GM12878 (cell line): ENCODE measurements around the gene LAMC3. TPM values are rescaled to one million over a fixed set of nuclear protein-coding genes. Genes with fewer than 3 reads are reported as not detected.

Experiments used
- ATAC-seq: fragments of 200-7000 bp; cut with Tn5 transposase; 3 replicates; pipeline ENCODE4 v1.9.1; 2020; ENCODE audit warnings: mild to moderate bottlenecking, moderate library complexity
- BruUV-seq: library from RNA; stranded (reverse); fragments of 400-500 nt; replicated peaks from 2 replicates; lab custom pipeline; 2021; lab: Mats Ljungman, UMichigan
- CTCF ChIA-PET: fragments of 300-600 bp; sonication (Branson Sonifier 250); formaldehyde crosslinking; extraction: SDS; loops from one replicate; lab custom pipeline; 2021; ENCODE audit warnings: inconsistent platforms; lab: Yijun Ruan, JAX
- POLR2A ChIA-PET: fragments of 350-600 bp; formaldehyde crosslinking; extraction: SDS; loops from one replicate; lab custom pipeline; 2021; ENCODE audit warnings: inconsistent platforms; lab: Charles Lee
- RAD21 ChIA-PET: fragments of 300-600 bp; sonication (Branson Sonifier 250); formaldehyde crosslinking; loops from one replicate; lab custom pipeline; 2023; ENCODE audit warnings: antibody characterized with exemption; ENCODE audit not compliant: unreplicated experiment; lab: Charles Lee
- SMC1A ChIA-PET: fragments of 300-600 bp; sonication (Branson Sonifier 250); formaldehyde crosslinking; loops from one replicate; lab custom pipeline; 2023; ENCODE audit not compliant: unreplicated experiment, uncharacterized antibody; lab: Charles Lee
- DNase-seq: peaks from one replicate; pipeline ENCODE4 v3.0.0-alpha.2; 2011; ENCODE audit warnings: low read depth, low spot score
- FAIRE-seq: peaks from 3 replicates; lab custom pipeline; 2011; peaks lifted over from hg19 to GRCh38; lab: Jason Lieb, UNC
- H2AFZ ChIP-seq: 2 replicates; pipeline ENCODE4 v1.6.0; 2011; ENCODE audit warnings: low read depth, low read length, control low read depth; ENCODE audit not compliant: control insufficient read depth
- H3K27ac ChIP-seq: 2 replicates; pipeline ENCODE4 v1.5.1; 2011; ENCODE audit warnings: control low read depth; ENCODE audit not compliant: control insufficient read depth, insufficient read depth
- H3K27me3 ChIP-seq, 2 experiments: replicated peaks in 1 of 2; 2 replicates each; pipeline versions ENCODE4 v1.6.0 to v1.6.1; 2011; ENCODE audit warnings: low read length in 1 of 2; ENCODE audit not compliant: control insufficient read depth in 2 of 2, insufficient read depth in 2 of 2
- H3K36me3 ChIP-seq, 2 experiments: 2 replicates each; pipeline ENCODE4 v1.5.1; 2011; ENCODE audit warnings: low read length in 1 of 2; ENCODE audit not compliant: control insufficient read depth in 2 of 2, insufficient read depth in 2 of 2
- H3K4me1 ChIP-seq: 2 replicates; pipeline ENCODE4 v1.6.1; 2011; ENCODE audit warnings: mild to moderate bottlenecking, low read length, moderate library complexity, mixed read lengths; ENCODE audit not compliant: control insufficient read depth, insufficient read depth
- H3K4me2 ChIP-seq: 2 replicates; pipeline ENCODE4 v1.6.0; 2011; ENCODE audit warnings: control low read depth; ENCODE audit not compliant: control insufficient read depth, insufficient read depth
- H3K4me3 ChIP-seq: fragments of 200-600 bp; sonication (generic); 2 replicates; pipeline ENCODE4 v1.5.1; 2016
- H3K79me2 ChIP-seq: 2 replicates; pipeline ENCODE4 v1.6.0; 2011; ENCODE audit warnings: low read length; ENCODE audit not compliant: control insufficient read depth, insufficient read depth
- H3K9ac ChIP-seq: 2 replicates; pipeline ENCODE4 v1.8.0; 2011; ENCODE audit warnings: low read length, control low read depth, mixed read lengths; ENCODE audit not compliant: control insufficient read depth, insufficient read depth
- H3K9me3 ChIP-seq: replicated peaks from 3 replicates; pipeline ENCODE4 v1.5.1; 2011; ENCODE audit warnings: mild to moderate bottlenecking, low read length; ENCODE audit not compliant: control insufficient read depth, insufficient read depth
- H4K20me1 ChIP-seq: 2 replicates; pipeline ENCODE4 v1.6.0; 2011; ENCODE audit not compliant: control insufficient read depth, insufficient read depth
- BCL11A ChIP-seq: IDR thresholded peaks from 2 replicates; pipeline ENCODE4 v1.6.1; 2011; ENCODE audit warnings: low read depth, low read length
- DPF2 ChIP-seq: fragments of 450-650 bp; IDR thresholded peaks from 2 replicates; pipeline ENCODE4 v1.6.1; 2017; ENCODE audit warnings: mild to moderate bottlenecking
- GATAD2B ChIP-seq: fragments of 450-650 bp; conservative IDR thresholded peaks from 2 replicates; pipeline ENCODE4 v1.6.1; 2017; ENCODE audit warnings: low read depth, mild to moderate bottlenecking, moderate library complexity
- RB1 ChIP-seq: fragments of 450-650 bp; formaldehyde crosslinking; IDR thresholded peaks from 2 replicates; pipeline ENCODE4 v1.6.1; 2017; ENCODE audit warnings: mild to moderate bottlenecking, borderline replicate concordance
- RELA ChIP-seq: fragments of 450-650 bp; IDR thresholded peaks from 2 replicates; pipeline ENCODE4 v1.8.0; 2014; ENCODE audit warnings: borderline replicate concordance; ENCODE audit not compliant: partially characterized antibody
- STAT1 ChIP-seq: fragments of 450-650 bp; conservative IDR thresholded peaks from 2 replicates; pipeline ENCODE4 v1.6.1; 2014; ENCODE audit warnings: antibody characterized with exemption, mild to moderate bottlenecking
- ZBED1 ChIP-seq: IDR thresholded peaks from 2 replicates; pipeline ENCODE4 v1.6.1; 2016; ENCODE audit warnings: borderline replicate concordance
- WGBS: methylation state at CpG from one replicate; pipeline ENCODE4 v1.1.6; 2016; ENCODE audit warnings: low lambda C conversion rate; ENCODE audit not compliant: insufficient replicate concordance, insufficient coverage; ENCODE audit errors: missing lambda C conversion rate; 5-methylcytosine and 5-hydroxymethylcytosine counted together
- in situ Hi-C: fragments of 300-500 bp; cut with MboI; formaldehyde crosslinking; loops from 9 replicates; pipeline ENCODE4 v1.14.3; 2018; ENCODE audit warnings: mixed read lengths
- intact Hi-C: fragments of 100-400 bp; cut with micrococcal nuclease; formaldehyde crosslinking; loops from one replicate; pipeline ENCODE4 v1.14.2; 2022; ENCODE audit not compliant: unreplicated experiment
- polyA plus RNA-seq, 11 experiments: library from polyadenylated mRNA; depleted of rRNA in 4 of 11; unstranded in 6 of 11; stranded (reverse) in 5 of 11; fragments of >200 nt; fragmentation: Nextera tagmentation in 4 of 11; fragmentation: Illumina TruSeq in 1 of 11; extraction: Ambion mirVana in 4 of 11; extraction: Trizol in 1 of 11; gene quantifications; 1 replicate in 1 of 11; 2 replicates in 10 of 11; pipeline versions ENCODE4 v1.2.1 to v1.2.3, GENCODE V29; 2011 to 2016; ENCODE audit warnings: inconsistent platforms in 2 of 11, missing spikeins in 2 of 11, low read depth in 1 of 11
- total RNA-seq, 4 experiments: library from RNA; depleted of rRNA in 3 of 4; stranded (reverse); fragments of >200 nt in 3 of 4; fragmentation: Illumina TruSeq in 1 of 4; extraction: Trizol in 1 of 4; gene quantifications; 2 replicates each; pipeline versions ENCODE4 v1.2.1 to v1.2.3, GENCODE V29; 2013 to 2021
- TF ChIP-seq, protein P1 (sequence below): fragments of 450-650 bp; IDR thresholded peaks from 2 replicates; pipeline ENCODE4 v1.6.1; 2016; ENCODE audit warnings: mild to moderate bottlenecking
- TF ChIP-seq, protein P2 (sequence below): IDR thresholded peaks from 2 replicates; pipeline ENCODE4 v1.6.1; 2011; ENCODE audit warnings: low read depth, mild to moderate bottlenecking, low read length, moderate library complexity, borderline replicate concordance; ENCODE audit errors: extremely low read depth

Gene LAMC3
- total and polyA plus RNA-seq, 10 of the 15 experiments (the other 5 are each of a cell fraction or from before 2014, with no cell fraction given), result under 0.01 to 0.08 TPM; not detected in 8

DNA sequence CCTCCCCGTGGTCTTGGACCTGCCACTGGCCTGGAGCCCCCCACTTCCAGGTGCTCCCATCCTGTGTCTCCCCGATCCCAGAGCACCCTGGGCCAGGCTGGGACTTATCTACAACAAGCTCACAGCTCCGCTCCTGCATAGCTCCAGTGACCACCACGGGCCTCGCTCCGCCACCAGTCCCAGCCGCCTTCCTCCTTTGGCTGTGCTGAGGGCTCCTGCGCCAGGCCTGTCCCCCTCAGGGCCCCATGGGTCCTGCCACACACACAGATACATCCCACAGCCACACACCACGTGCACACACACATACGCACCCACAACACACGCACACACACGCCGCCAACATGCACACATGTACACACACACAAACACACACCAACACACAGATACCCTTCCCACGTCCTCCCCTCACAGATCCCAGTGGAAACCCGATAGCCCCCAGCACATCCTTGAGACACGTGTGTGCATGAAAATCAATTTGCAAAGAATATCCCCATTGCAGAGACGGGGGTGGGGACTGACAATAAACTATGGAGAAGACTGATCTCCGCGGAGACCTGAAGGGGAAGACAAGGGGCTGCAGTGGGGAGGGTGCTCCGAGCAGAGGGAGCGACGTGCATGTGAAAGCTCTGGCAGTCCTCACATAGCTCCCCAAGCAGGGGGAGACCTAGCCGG is 18.5 kb upstream of the LAMC3 start:
- Histone ChIP-seq H2AFZ (no peak overlapping the region), H3K79me2 (no peaks in the 10 kb centered on the region), H4K20me1 (no peaks in the 10 kb centered on the region)
- no peak for FAIRE-seq
- WGBS, result 46% methylated on average over 23 of the region's 23 CpGs
- ChIA-PET SMC1A (no interaction called here), POLR2A (no interaction called here), CTCF (no interaction called here)
- no peak for ATAC-seq
- no peak for DNase-seq
- TF ChIP-seq BCL11A (no peak), RB1 (no peak), GATAD2B (no peak), RELA (no peak), ZBED1 (no peak), STAT1 (no peak), DPF2 (no peak)
- TF ChIP-seq, protein P1, sequence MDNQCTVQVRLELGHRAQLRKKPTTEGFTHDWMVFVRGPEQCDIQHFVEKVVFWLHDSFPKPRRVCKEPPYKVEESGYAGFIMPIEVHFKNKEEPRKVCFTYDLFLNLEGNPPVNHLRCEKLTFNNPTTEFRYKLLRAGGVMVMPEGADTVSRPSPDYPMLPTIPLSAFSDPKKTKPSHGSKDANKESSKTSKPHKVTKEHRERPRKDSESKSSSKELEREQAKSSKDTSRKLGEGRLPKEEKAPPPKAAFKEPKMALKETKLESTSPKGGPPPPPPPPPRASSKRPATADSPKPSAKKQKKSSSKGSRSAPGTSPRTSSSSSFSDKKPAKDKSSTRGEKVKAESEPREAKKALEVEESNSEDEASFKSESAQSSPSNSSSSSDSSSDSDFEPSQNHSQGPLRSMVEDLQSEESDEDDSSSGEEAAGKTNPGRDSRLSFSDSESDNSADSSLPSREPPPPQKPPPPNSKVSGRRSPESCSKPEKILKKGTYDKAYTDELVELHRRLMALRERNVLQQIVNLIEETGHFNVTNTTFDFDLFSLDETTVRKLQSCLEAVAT, result no peak
- TF ChIP-seq, protein P2, sequence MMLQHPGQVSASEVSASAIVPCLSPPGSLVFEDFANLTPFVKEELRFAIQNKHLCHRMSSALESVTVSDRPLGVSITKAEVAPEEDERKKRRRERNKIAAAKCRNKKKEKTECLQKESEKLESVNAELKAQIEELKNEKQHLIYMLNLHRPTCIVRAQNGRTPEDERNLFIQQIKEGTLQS, result no peak
- TF ChIP-seq, all 136 proteins: peak for 0
- Histone ChIP-seq H3K4me2 (no peak overlapping the region), H3K27ac (no peak overlapping the region), H3K9me3 (no peaks in the 10 kb centered on the region), H3K36me3 (no peaks in the 10 kb centered on the region), H3K27me3 (no peaks in the 10 kb centered on the region; a peak in 1 of 4 replicates), H3K9ac (no peak overlapping the region), H3K4me1 (no peaks in the 10 kb centered on the region), H3K4me3 (no peak overlapping the region)
- RAD21 ChIA-PET, result no interaction called here
- intact Hi-C loops, result no loop called here
- in situ Hi-C loops, result no loop called here
- BruUV-seq, result no TSS peak
